GM19324 (cell line): ENCODE data around the gene CCL27.

Source experiments
- ATAC-seq: cut with Tn5 transposase; IDR thresholded peaks from one replicate; pipeline ENCODE4 v1.9.1; 2021; ENCODE audit warnings: mild to moderate bottlenecking, moderate library complexity; ENCODE audit not compliant: unreplicated experiment, low FRiP score

The CCL27 gene

GRCh38 chr9:34628656-34629490 lies 33.6 kb downstream of the CCL27 start, which contains the start of gene ARID3C:
ARID3C (minus strand) TSS chr9:34629066; CDS start chr9:34628014, 1,052 bp downstream.
- no peak for ATAC-seq

GRCh38 chr9:34627716-34628655 lies 34.5 kb downstream of the CCL27 start:
- no peak for ATAC-seq

GRCh38 chr9:34625186-34625486 lies 37.3 kb downstream of the CCL27 start:
- ATAC-seq: no peak

- ATAC-seq: no peak
Observed at GRCh38 chr9:34624475-34625185, 37.8 kb downstream of the CCL27 start.

GRCh38 chr9:34623374-34624235 lies 38.9 kb downstream of the CCL27 start:
- no peak for ATAC-seq

- ATAC-seq: peak; percentile 91
Observed at GRCh38 chr9:34620061-34620994, 42.1 kb downstream of the CCL27 start, which contains the start of gene DCTN3. DCTN3 (minus strand) TSS chr9:34620495; CDS start chr9:34620464, 31 bp downstream.

- ATAC-seq: no peak
Observed at GRCh38 chr9:34615132-34615531, 47.3 kb downstream of the CCL27 start.

- ATAC-seq: peak; percentile 36
Observed at GRCh38 chr9:34612788-34613390, 49.6 kb downstream of the CCL27 start.
